ENCODE data around the gene RIMBP2. TPM values are rescaled to one million over a fixed set of nuclear protein-coding genes. Genes with fewer than 3 reads are reported as not detected.

RIMBP2 gene
- total and polyA plus RNA-seq, 9 donors, result 1.1 to 16.2 (median 3.5) TPM

GRCh38 chr12:130413909-130414308, 302.2 kb downstream of the RIMBP2 start:
- H3K27ac ChIP-seq, result no peak overlapping the region
- no peak for TF ChIP-seq POLR2A (IDR thresholded peaks at IDR 0.05)
- TF ChIP-seq CTCF (IDR thresholded peaks at IDR 0.05), result no peak
- TF ChIP-seq EP300 (IDR thresholded peaks at IDR 0.05), result no peak
- WGBS, 3 donors, result 92 to 93% (median 92%) methylated on average over 18 of the region's 18 CpGs
- H3K36me3 ChIP-seq, result no peaks in the 10 kb centered on the region
- DNase-seq, result no peak
- H3K4me1 ChIP-seq (ENCODE audit: insufficient read depth), result no peaks in the 10 kb centered on the region
- H3K4me3 ChIP-seq, result no peak overlapping the region
- H3K27me3 ChIP-seq, result no peaks in the 10 kb centered on the region
- no peaks in the 10 kb centered on the region for H3K9me3 ChIP-seq
- intact Hi-C loops (cut with DNase I), result no loop called here

DNA sequence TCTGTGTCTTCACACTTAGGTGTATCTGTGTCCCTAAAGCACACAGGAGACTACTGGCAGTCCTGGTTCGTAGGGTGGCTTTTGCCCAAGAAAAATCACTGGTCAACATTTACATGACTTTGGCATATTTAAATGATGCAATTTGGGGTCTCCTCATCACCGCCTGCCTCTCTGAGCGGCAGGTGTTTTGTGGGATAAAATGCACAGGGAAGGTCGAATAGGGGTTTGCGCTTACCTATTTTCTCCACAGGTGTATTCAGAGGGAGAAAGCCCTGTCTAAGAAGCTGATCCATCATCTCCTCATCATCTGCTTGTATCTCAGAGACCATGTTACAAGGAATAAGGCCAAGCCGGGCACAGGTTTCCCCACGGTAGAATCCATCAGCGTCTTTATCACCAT, 303.7 kb downstream of the RIMBP2 start:
- DNase-seq, result no peak
- H3K4me1 ChIP-seq (ENCODE audit: insufficient read depth), result no peaks in the 10 kb centered on the region
- no peaks in the 10 kb centered on the region for H3K36me3 ChIP-seq
- H3K27me3 ChIP-seq, result no peaks in the 10 kb centered on the region
- TF ChIP-seq CTCF (IDR thresholded peaks at IDR 0.05) (no peak), EP300 (IDR thresholded peaks at IDR 0.05) (no peak), POLR2A (IDR thresholded peaks at IDR 0.05) (no peak)
- intact Hi-C loops (cut with DNase I), result no loop called here
- H3K9me3 ChIP-seq, result no peaks in the 10 kb centered on the region
- H3K4me3 ChIP-seq, result no peak overlapping the region
- WGBS, 3 donors, result 82 to 95% (median 86%) methylated on average over 8 of the region's 8 CpGs
- H3K27ac ChIP-seq, result no peak overlapping the region

DNA sequence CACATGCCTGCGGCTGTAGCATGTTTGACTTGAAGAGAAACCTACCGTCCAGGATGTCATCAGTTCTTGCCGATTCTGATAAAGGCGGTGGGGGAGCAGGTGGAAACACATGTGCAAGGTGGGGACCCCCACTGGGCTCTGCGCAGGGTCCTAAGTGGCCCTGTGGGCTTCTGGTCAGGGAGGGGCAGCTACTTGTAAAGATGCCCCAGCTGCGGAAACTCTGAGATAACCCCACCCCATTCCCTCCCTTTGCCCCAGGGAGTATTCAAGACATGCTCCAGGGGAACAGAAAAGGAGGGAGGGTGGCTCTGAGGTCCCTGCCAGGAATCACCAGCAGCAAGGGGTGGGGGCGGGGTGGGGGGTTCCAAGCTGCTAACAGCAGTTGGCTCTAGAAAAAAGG, 310.8 kb downstream of the RIMBP2 start:
- WGBS, 3 donors, result 53 to 61% (median 54%) methylated on average over 7 of the region's 7 CpGs
- no peak for DNase-seq
- intact Hi-C loops (cut with DNase I), result no loop called here

GRCh38 chr12:130401703-130402102, 314.4 kb downstream of the RIMBP2 start:
- intact Hi-C loops (cut with DNase I), result no loop called here

More for the DNA sequence above, 310.8 kb downstream of the RIMBP2 start:
- Histone ChIP-seq H3K27ac (no peak overlapping the region), H3K4me1 (ENCODE audit: insufficient read depth) (no peaks in the 10 kb centered on the region), H3K4me3 (no peak overlapping the region), H3K27me3 (no peaks in the 10 kb centered on the region), H3K9me3 (no peaks in the 10 kb centered on the region), H3K36me3 (no peaks in the 10 kb centered on the region)
- TF ChIP-seq POLR2A (IDR thresholded peaks at IDR 0.05) (no peak), CTCF (IDR thresholded peaks at IDR 0.05) (no peak), EP300 (IDR thresholded peaks at IDR 0.05) (no peak)

More at GRCh38 chr12:130401703-130402102, 314.4 kb downstream of the RIMBP2 start:
- DNase-seq, result no peak
- no peaks in the 10 kb centered on the region for H3K27me3 ChIP-seq
- H3K4me3 ChIP-seq, result no peak overlapping the region
- H3K36me3 ChIP-seq, result no peaks in the 10 kb centered on the region
- H3K4me1 ChIP-seq (ENCODE audit: insufficient read depth), result no peaks in the 10 kb centered on the region
- no peaks in the 10 kb centered on the region for H3K9me3 ChIP-seq
- no peak overlapping the region for H3K27ac ChIP-seq
- 76 to 80% (median 79%) methylated on average over 6 of the region's 6 CpGs for WGBS, 3 donors
- TF ChIP-seq POLR2A (IDR thresholded peaks at IDR 0.05) (no peak), EP300 (IDR thresholded peaks at IDR 0.05) (no peak), CTCF (IDR thresholded peaks at IDR 0.05) (no peak)
